PC-3 (cell line): ENCODE data around the gene NFIC. TPM values are rescaled to one million over a fixed set of nuclear protein-coding genes. Genes with fewer than 3 reads are reported as not detected.
A peak's percentile ranks its signal among the peaks of the same experiment; 100 is the strongest.

Source experiments
- ATAC-seq: fragments of 200-7000 bp; cut with Tn5 transposase; 2 replicates; pipeline ENCODE4 v1.9.1; 2020; ENCODE audit warnings: mild to moderate bottlenecking, moderate library complexity
- BruUV-seq: library from RNA; stranded (reverse); fragments of 400-500 nt; replicated peaks from 2 replicates; lab custom pipeline; 2021; lab: Mats Ljungman, UMichigan
- CTCF ChIA-PET: fragments of 300-600 bp; sonication (Branson Sonifier 250); formaldehyde crosslinking; loops from one replicate; lab custom pipeline; 2022; ENCODE audit warnings: antibody characterized with exemption; lab: Charles Lee
- POLR2A ChIA-PET: fragments of 300-600 bp; sonication (Branson Sonifier 250); formaldehyde crosslinking; loops from one replicate; lab custom pipeline; 2022; ENCODE audit warnings: antibody characterized with exemption; ENCODE audit not compliant: unreplicated experiment; lab: Charles Lee
- DNase-seq: peaks from one replicate; pipeline ENCODE4 v3.0.0-alpha.2; 2015
- H2AFZ ChIP-seq: fragments of 300-600 bp; sonication (generic); 2 replicates; pipeline ENCODE4 v1.6.0; 2016; ENCODE audit warnings: antibody characterized with exemption, low read length
- H3F3A ChIP-seq: fragments of 300-600 bp; sonication (generic); one replicate; pipeline ENCODE4 v1.6.0; 2017; ENCODE audit warnings: antibody characterized with exemption, low read length, control low read depth, mild to moderate bottlenecking; ENCODE audit not compliant: unreplicated experiment
- H3K27ac ChIP-seq: fragments of 300-600 bp; sonication (generic); 2 replicates; pipeline ENCODE4 v1.5.1; 2016; ENCODE audit warnings: mild to moderate bottlenecking, low read length
- H3K27me3 ChIP-seq: fragments of 300-600 bp; sonication (generic); 2 replicates; pipeline ENCODE4 v1.6.1; 2016; ENCODE audit warnings: low read length, mixed read lengths
- H3K36me3 ChIP-seq: fragments of 300-600 bp; sonication (generic); 2 replicates; pipeline ENCODE4 v1.6.1; 2016; ENCODE audit warnings: low read depth, mixed run types, low read length, mixed read lengths
- H3K4me1 ChIP-seq: fragments of 300-600 bp; sonication (generic); 2 replicates; pipeline ENCODE4 v1.5.1; 2016; ENCODE audit warnings: low read length; ENCODE audit not compliant: insufficient read depth
- H3K4me2 ChIP-seq: fragments of 300-600 bp; sonication (generic); 2 replicates; pipeline ENCODE4 v1.6.0; 2016; ENCODE audit warnings: low read length
- H3K4me3 ChIP-seq: fragments of 300-600 bp; sonication (generic); 2 replicates; pipeline ENCODE4 v1.5.1; 2016; ENCODE audit warnings: mild to moderate bottlenecking, low read length, mixed read lengths
- H3K79me2 ChIP-seq: fragments of 300-600 bp; sonication (generic); 2 replicates; pipeline ENCODE4 v1.6.1; 2017; ENCODE audit warnings: low read length, mixed read lengths
- H3K9ac ChIP-seq: fragments of 300-600 bp; sonication (generic); 2 replicates; pipeline ENCODE4 v1.6.0; 2016; ENCODE audit warnings: mild to moderate bottlenecking, low read length
- H3K9me2 ChIP-seq: fragments of 300-600 bp; sonication (generic); replicated peaks from 2 replicates; pipeline ENCODE4 v1.6.1; 2016; ENCODE audit warnings: mixed run types, low read length, mixed read lengths
- H3K9me3 ChIP-seq: fragments of 300-600 bp; sonication (generic); 2 replicates; pipeline ENCODE4 v1.6.1; 2016; ENCODE audit warnings: low read length, mixed read lengths
- H4K20me1 ChIP-seq: fragments of 300-600 bp; sonication (generic); 2 replicates; pipeline ENCODE4 v1.6.1; 2016; ENCODE audit warnings: low read length, mixed read lengths
- CTCF ChIP-seq: fragments of 300-600 bp; sonication (generic); conservative IDR thresholded peaks from 2 replicates; pipeline ENCODE4 v1.5.1; 2017; ENCODE audit warnings: antibody characterized with exemption, low read depth, mild to moderate bottlenecking, low read length
- EZH2 ChIP-seq: fragments of 300-600 bp; sonication (generic); IDR thresholded peaks from one replicate; pipeline ENCODE4 v1.6.1; 2017; ENCODE audit warnings: antibody characterized with exemption, mild to moderate bottlenecking, low read length; ENCODE audit not compliant: unreplicated experiment
- EZH2phosphoT487 ChIP-seq: fragments of 300-600 bp; sonication (generic); IDR thresholded peaks from 2 replicates; pipeline ENCODE4 v1.6.1; 2018; ENCODE audit warnings: mild to moderate bottlenecking, antibody characterized with exemption, low read length, borderline replicate concordance
- intact Hi-C: fragments of 100-400 bp; cut with micrococcal nuclease; formaldehyde crosslinking; loops from 2 replicates; pipeline ENCODE4 v1.9.0; 2023
- total RNA-seq: library from RNA; depleted of rRNA; stranded (reverse); fragments of >200 nt; gene quantifications from 2 replicates; pipeline ENCODE4 v1.2.3, GENCODE V29; 2014

The NFIC gene
- total RNA-seq, 1 experiment from 2014 or later, result 31.7 TPM

- Histone ChIP-seq H3K9me3 (no peaks in the 10 kb centered on the region), H3F3A (no peaks in the 10 kb centered on the region), H3K9me2 (no peaks in the 10 kb centered on the region), H3K4me1 (peaks cover 2% of the 10 kb centered on the region), H3K9ac (no peak overlapping the region), H3K36me3 (no peaks in the 10 kb centered on the region; the same call in 1 of the 2 replicates), H3K4me3 (no peak overlapping the region), H4K20me1 (peaks cover 35% of the 10 kb centered on the region; the same call in 1 of the 2 replicates), H3K79me2 (peaks cover 100% of the 10 kb centered on the region), H3K4me2 (no peak overlapping the region), H2AFZ (no peak overlapping the region), H3K27me3 (no peaks in the 10 kb centered on the region), H3K27ac (no peak overlapping the region)
- ATAC-seq (0 out of 2 replicates have a peak, but pooled peaks have one; percentile 27), DNase-seq (no peak)
- TF ChIP-seq CTCF, result no peak
- no peak for TF ChIP-seq EZH2phosphoT487
- no peak for TF ChIP-seq EZH2
- BruUV-seq, result no TSS peak
- ChIA-PET CTCF (no interaction called here), POLR2A (no interaction called here)
- intact Hi-C loops, result no loop called here
These were observed 148.5 kb downstream of the NFIC start for GRCh38 chr19:3514930-3515329.

GRCh38 chr19:3515891-3516422 lies 149.6 kb downstream of the NFIC start:
- TF ChIP-seq CTCF, result no peak
- no peak for TF ChIP-seq EZH2phosphoT487
- TF ChIP-seq EZH2, result no peak
- H3K79me2 ChIP-seq, result peaks cover 100% of the 10 kb centered on the region
- H3F3A ChIP-seq, result no peaks in the 10 kb centered on the region
- ChIA-PET CTCF (no interaction called here), POLR2A (no interaction called here)
- H3K4me2 ChIP-seq, result no peak overlapping the region
- no peaks in the 10 kb centered on the region for H3K36me3 ChIP-seq
- no peaks in the 10 kb centered on the region for H3K9me3 ChIP-seq
- peaks cover 30% of the 10 kb centered on the region; the same call in 1 of the 2 replicates for H4K20me1 ChIP-seq
- no peaks in the 10 kb centered on the region for H3K27me3 ChIP-seq
- H3K27ac ChIP-seq, result no peak overlapping the region
- DNase-seq, result no peak
- H3K9me2 ChIP-seq, result no peaks in the 10 kb centered on the region
- H3K9ac ChIP-seq, result no peak overlapping the region
- no peak for ATAC-seq
- H3K4me3 ChIP-seq, result no peak overlapping the region
- intact Hi-C loops, result no loop called here
- H2AFZ ChIP-seq, result no peak overlapping the region
- BruUV-seq, result no TSS peak
- H3K4me1 ChIP-seq, result no peaks in the 10 kb centered on the region; the same call in 1 of the 2 replicates

DNA sequence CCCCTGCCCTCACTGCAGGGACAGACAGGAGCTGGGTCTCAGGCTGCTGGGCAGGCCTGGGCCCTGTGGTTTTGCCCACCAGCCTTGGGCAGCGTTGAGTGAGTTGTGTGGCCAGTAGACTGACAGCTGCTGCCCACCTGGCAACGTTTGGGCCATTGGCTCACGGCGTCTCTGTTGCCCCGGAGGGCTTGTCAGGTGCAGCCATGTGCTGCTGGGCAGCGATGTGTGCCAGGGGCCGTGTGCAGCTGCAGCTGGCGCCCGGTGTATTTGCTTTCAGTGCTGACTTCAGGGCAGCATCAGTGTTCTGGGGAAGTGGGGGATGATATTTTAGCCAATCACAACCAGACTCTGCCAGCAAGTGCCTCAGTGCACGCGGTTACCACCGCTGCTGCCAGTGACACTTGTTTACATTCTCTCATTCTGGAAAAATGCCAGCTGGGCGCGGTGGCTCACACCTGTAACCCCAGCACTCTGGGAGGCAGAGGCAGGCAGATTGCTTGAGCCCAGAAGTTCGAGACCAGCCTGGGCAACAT lies 150.4 kb downstream of the NFIC start:
- Histone ChIP-seq H3K4me3 (no peak overlapping the region), H4K20me1 (peaks cover 27% of the 10 kb centered on the region; the same call in 1 of the 2 replicates), H2AFZ (no peak overlapping the region), H3K4me2 (no peak overlapping the region), H3K79me2 (peaks cover 96% of the 10 kb centered on the region), H3K27ac (no peak overlapping the region), H3K4me1 (no peaks in the 10 kb centered on the region; the same call in 1 of the 2 replicates), H3K9ac (no peak overlapping the region), H3F3A (no peaks in the 10 kb centered on the region), H3K27me3 (no peaks in the 10 kb centered on the region), H3K9me2 (no peaks in the 10 kb centered on the region), H3K9me3 (no peaks in the 10 kb centered on the region), H3K36me3 (no peaks in the 10 kb centered on the region)
- CTCF ChIA-PET, result no interaction called here
- DNase-seq (peak; percentile 53), ATAC-seq (peak; percentile 31)
- no peak for TF ChIP-seq CTCF
- no peak for TF ChIP-seq EZH2
- no peak for TF ChIP-seq EZH2phosphoT487
- POLR2A ChIA-PET, result no interaction called here
- no TSS peak for BruUV-seq
- intact Hi-C loops, result no loop called here
